ENCODE measurements around the gene PSMD8.
A peak's percentile ranks its signal among the peaks of the same experiment; 100 is the strongest.

PSMD8 gene

DNA sequence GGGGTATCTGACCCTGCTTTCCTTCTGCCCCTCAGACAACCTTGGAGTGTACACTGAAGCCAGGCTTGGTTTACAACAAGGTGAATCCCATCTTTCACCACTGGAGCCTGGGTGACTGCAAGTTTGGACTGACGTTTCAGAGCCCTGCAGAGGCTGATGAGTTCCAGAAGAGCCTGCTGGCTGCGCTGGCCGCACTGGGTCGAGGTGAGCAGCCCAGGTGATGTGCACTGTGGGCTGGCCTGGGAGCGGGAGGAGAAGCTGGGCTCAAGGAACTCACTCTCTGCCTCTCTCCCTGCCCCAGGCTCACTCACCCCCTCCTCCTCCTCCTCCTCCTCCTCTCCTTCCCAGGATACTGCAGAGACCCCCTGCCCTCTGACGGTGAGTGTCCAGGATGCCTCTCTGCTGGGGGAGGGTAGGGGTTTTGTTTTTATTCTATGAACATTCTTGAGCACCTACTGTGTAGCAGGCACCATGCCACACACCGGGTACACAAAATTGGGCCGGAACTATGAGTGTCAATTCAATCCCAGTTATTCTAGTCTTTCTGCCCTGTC, 17.6 kb downstream of the PSMD8 start:
- in situ Hi-C loops (cut with MboI; ENCODE audit: low pct_unique_long_range_greater_than_20kb, low sequenced_read_pairs, unreplicated experiment) = no loop called here
- TF ChIP-seq, protein P1, sequence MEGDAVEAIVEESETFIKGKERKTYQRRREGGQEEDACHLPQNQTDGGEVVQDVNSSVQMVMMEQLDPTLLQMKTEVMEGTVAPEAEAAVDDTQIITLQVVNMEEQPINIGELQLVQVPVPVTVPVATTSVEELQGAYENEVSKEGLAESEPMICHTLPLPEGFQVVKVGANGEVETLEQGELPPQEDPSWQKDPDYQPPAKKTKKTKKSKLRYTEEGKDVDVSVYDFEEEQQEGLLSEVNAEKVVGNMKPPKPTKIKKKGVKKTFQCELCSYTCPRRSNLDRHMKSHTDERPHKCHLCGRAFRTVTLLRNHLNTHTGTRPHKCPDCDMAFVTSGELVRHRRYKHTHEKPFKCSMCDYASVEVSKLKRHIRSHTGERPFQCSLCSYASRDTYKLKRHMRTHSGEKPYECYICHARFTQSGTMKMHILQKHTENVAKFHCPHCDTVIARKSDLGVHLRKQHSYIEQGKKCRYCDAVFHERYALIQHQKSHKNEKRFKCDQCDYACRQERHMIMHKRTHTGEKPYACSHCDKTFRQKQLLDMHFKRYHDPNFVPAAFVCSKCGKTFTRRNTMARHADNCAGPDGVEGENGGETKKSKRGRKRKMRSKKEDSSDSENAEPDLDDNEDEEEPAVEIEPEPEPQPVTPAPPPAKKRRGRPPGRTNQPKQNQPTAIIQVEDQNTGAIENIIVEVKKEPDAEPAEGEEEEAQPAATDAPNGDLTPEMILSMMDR (IDR thresholded peaks at IDR 0.05; ENCODE audit: extremely low read depth, insufficient read depth, missing control alignments) = no peak
- no peak for DNase-seq (ENCODE audit: low spot score)

DNA sequence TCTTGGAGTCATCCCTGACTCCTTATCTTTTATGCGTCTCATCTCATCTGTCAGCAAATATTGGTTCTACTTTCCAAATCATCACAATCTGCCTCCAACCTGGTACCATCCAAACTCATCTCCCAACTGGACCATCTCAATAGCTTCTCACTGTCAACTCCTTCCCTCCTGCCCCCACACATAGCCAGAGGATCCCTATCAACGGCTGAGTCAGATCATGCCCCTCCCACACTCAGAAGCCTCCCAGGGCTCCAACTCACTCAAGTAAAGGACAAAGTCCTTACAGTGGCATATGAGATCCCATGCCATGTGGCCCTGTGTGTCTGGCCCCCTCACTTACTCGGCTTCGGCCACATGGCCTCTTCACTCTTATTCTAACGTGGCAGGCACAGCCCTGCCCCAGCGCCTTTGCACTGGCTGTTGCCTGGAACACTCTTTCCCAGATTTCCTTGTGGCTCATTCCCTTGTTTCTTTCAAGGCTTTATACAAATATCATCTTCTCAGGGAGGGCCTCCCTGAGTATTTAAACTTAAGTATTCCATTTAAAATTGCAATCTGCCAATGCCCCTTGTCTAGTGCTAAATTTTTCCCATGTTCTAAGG, 18.4 kb downstream of the PSMD8 start:
- no peak for DNase-seq (ENCODE audit: low spot score)
- in situ Hi-C loops (cut with MboI; ENCODE audit: low pct_unique_long_range_greater_than_20kb, low sequenced_read_pairs, unreplicated experiment) = no loop called here
- TF ChIP-seq, protein P1 (IDR thresholded peaks at IDR 0.05; ENCODE audit: extremely low read depth, insufficient read depth, missing control alignments) = no peak

DNA sequence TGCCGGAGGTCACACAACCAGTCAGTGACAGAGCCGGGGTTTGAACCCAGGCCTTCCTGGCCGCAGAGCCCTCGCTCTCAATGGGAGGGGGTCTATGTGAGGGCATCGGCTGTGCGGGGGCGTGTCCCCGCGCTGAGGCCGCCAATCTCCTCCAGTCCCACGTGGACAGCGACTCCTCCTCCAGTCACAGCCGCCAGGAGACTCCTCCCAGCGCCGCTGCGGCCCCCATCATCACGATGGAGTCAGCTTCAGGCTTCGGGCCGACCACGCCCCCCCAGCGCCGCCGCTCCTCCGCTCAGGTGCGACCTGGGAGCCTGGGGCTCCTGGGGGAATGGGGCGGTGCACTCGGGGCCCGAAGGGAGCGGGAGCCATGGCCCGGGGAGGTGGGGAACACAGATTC, 20.1 kb downstream of the PSMD8 start:
- in situ Hi-C loops (cut with MboI; ENCODE audit: low pct_unique_long_range_greater_than_20kb, low sequenced_read_pairs, unreplicated experiment) = no loop called here
- DNase-seq (ENCODE audit: low spot score) = peak; percentile 84

DNA sequence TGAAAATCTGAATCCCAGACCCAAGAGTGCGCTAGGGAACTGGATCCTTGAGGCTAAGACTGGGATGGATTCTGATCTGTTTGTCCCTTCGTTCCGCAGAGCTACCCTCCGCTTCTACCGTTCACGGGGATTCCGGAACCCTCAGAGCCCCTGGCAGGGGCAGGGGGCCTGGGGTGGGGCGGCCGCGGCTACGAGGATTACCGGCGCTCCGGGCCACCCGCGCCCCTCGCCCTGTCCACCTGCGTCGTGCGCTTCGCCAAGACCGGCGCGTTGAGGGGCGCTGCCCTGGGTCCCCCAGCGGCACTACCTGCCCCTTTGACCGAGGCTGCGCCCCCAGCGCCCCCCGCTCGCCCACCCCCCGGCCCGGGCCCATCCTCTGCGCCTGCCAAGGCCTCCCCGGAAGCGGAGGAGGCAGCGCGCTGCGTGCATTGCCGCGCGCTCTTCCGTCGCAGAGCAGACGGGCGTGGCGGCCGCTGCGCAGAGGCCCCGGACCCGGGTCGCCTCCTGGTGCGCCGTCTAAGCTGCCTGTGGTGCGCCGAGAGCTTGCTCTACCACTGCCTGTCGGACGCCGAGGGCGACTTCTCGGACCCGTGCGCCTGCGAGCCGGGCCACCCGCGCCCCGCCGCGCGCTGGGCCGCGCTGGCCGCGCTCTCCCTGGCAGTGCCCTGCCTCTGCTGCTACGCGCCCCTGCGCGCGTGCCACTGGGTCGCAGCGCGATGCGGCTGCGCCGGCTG, 21.2 kb downstream of the PSMD8 start:
- TF ChIP-seq, protein P1 (IDR thresholded peaks at IDR 0.05; ENCODE audit: extremely low read depth, insufficient read depth, missing control alignments) = no peak

More for the DNA sequence above, 20.1 kb downstream of the PSMD8 start:
- TF ChIP-seq, protein P1 (IDR thresholded peaks at IDR 0.05; ENCODE audit: extremely low read depth, insufficient read depth, missing control alignments) = no peak

DNA sequence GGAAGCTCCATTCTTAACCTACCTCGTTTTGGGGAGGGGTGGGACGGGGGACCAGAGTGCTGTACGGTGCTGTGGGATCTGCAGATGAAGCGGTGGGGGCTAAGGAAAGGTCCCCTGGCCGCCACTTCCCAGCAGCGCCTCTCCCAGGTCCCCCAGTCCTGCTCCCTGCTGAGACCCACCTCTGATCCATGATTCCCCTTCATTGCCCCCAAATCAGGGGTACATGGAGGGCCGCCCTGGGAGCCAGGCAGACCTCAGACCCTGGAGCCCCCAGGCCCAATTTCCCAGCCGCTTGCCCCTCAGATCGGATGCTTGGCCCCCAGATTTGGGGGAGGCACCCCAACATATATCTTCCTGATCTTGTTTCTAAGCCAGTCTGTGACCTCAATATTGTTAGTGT, 24.7 kb downstream of the PSMD8 start:
- in situ Hi-C loops (cut with MboI; ENCODE audit: low pct_unique_long_range_greater_than_20kb, low sequenced_read_pairs, unreplicated experiment) = no loop called here

More for the DNA sequence above, 21.2 kb downstream of the PSMD8 start:
- peak; percentile 65 for DNase-seq (ENCODE audit: low spot score)
- in situ Hi-C loops (cut with MboI; ENCODE audit: low pct_unique_long_range_greater_than_20kb, low sequenced_read_pairs, unreplicated experiment) = no loop called here

DNA sequence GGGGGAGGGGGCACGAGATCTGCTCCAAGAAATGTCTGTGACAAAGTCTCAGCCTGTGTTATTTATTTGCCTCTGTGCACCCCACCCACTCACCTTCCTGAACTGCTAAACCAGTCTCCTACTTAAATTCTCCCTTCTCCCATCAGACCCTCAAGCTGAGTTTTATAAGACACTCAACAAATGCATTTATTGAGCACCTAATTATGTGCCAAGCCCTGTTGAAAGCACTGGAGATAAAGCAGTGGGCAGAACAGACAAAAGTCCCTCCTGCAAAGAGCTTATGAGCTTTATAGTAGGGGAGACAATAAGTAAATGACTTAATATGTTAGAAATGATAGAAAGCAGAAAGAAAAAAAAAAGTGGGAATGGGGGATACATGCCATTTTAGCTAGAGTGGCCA, 25.2 kb downstream of the PSMD8 start:
- in situ Hi-C loops (cut with MboI; ENCODE audit: low pct_unique_long_range_greater_than_20kb, low sequenced_read_pairs, unreplicated experiment) = no loop called here
- TF ChIP-seq, protein P1 (IDR thresholded peaks at IDR 0.05; ENCODE audit: extremely low read depth, insufficient read depth, missing control alignments) = no peak
- no peak for DNase-seq (ENCODE audit: low spot score)

More for the DNA sequence above, 24.7 kb downstream of the PSMD8 start:
- TF ChIP-seq, protein P1 (IDR thresholded peaks at IDR 0.05; ENCODE audit: extremely low read depth, insufficient read depth, missing control alignments) = no peak
- DNase-seq (ENCODE audit: low spot score) = no peak
